Measurements from ENCODE around the gene INTS1.

DNA sequence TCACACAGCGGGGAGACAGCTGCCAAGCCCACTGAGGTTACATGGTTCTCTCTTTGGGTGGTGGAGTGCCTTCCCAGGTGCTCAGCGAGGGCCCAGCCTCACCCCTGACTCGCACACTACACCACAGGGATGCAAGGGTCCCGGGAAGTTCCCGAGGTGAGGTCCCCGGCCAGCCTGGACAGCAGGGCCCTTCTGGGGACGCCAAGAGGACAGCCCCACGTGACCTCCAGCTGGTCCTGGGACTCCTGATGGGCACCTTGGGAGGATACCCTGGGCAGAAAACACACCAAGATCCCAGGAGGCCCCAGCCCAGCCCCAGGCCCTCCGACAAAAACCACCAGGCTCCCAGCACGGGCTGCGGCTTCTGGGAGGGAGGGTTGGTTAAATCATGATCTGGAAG, 53.2 kb downstream of the INTS1 start:
- TF ChIP-seq, protein P1, sequence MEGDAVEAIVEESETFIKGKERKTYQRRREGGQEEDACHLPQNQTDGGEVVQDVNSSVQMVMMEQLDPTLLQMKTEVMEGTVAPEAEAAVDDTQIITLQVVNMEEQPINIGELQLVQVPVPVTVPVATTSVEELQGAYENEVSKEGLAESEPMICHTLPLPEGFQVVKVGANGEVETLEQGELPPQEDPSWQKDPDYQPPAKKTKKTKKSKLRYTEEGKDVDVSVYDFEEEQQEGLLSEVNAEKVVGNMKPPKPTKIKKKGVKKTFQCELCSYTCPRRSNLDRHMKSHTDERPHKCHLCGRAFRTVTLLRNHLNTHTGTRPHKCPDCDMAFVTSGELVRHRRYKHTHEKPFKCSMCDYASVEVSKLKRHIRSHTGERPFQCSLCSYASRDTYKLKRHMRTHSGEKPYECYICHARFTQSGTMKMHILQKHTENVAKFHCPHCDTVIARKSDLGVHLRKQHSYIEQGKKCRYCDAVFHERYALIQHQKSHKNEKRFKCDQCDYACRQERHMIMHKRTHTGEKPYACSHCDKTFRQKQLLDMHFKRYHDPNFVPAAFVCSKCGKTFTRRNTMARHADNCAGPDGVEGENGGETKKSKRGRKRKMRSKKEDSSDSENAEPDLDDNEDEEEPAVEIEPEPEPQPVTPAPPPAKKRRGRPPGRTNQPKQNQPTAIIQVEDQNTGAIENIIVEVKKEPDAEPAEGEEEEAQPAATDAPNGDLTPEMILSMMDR (IDR thresholded peaks at IDR 0.05; ENCODE audit: poor library complexity, severe bottlenecking), result no peak
- TF ChIP-seq, protein P2, sequence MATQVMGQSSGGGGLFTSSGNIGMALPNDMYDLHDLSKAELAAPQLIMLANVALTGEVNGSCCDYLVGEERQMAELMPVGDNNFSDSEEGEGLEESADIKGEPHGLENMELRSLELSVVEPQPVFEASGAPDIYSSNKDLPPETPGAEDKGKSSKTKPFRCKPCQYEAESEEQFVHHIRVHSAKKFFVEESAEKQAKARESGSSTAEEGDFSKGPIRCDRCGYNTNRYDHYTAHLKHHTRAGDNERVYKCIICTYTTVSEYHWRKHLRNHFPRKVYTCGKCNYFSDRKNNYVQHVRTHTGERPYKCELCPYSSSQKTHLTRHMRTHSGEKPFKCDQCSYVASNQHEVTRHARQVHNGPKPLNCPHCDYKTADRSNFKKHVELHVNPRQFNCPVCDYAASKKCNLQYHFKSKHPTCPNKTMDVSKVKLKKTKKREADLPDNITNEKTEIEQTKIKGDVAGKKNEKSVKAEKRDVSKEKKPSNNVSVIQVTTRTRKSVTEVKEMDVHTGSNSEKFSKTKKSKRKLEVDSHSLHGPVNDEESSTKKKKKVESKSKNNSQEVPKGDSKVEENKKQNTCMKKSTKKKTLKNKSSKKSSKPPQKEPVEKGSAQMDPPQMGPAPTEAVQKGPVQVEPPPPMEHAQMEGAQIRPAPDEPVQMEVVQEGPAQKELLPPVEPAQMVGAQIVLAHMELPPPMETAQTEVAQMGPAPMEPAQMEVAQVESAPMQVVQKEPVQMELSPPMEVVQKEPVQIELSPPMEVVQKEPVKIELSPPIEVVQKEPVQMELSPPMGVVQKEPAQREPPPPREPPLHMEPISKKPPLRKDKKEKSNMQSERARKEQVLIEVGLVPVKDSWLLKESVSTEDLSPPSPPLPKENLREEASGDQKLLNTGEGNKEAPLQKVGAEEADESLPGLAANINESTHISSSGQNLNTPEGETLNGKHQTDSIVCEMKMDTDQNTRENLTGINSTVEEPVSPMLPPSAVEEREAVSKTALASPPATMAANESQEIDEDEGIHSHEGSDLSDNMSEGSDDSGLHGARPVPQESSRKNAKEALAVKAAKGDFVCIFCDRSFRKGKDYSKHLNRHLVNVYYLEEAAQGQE (IDR thresholded peaks at IDR 0.05; ENCODE audit: borderline replicate concordance), result no peak
- TF ChIP-seq EZH2 (IDR thresholded peaks at IDR 0.05; ENCODE audit: borderline replicate concordance, insufficient read depth, low read length, poor library complexity, severe bottlenecking) (no peak), POLR2AphosphoS5 (IDR thresholded peaks at IDR 0.05) (no peak), SMC3 (conservative IDR thresholded peaks at IDR 0.05; ENCODE audit: poor library complexity) (no peak), EP300 (conservative IDR thresholded peaks at IDR 0.05; ENCODE audit: poor library complexity, severe bottlenecking) (no peak), RAD21 (conservative IDR thresholded peaks at IDR 0.05) (no peak)
